HL-60 (cell line): Measurements from ENCODE around the gene PIK3C3.

Experiments used
- DNase-seq, 2 experiments: peaks; one replicate each; pipeline ENCODE4 v3.0.0-alpha.2; 2010 to 2020; ENCODE audit warnings: low read depth in 1 of 2, low spot score in 1 of 2
- H3K27ac ChIP-seq: fragments of 250-450 bp; sonication (Bioruptor Pico); replicated peaks from 2 replicates; pipeline ENCODE4 v1.5.1; 2020; ENCODE audit warnings: mild to moderate bottlenecking, moderate library complexity
- H3K27me3 ChIP-seq: fragments of 250-450 bp; sonication (Bioruptor Pico); 2 replicates; pipeline ENCODE4 v1.5.1; 2021; ENCODE audit warnings: mild to moderate bottlenecking, moderate library complexity; ENCODE audit not compliant: insufficient read depth, poor library complexity, severe bottlenecking
- H3K4me3 ChIP-seq: replicated peaks from 2 replicates; pipeline ENCODE4 v1.5.1; 2011; ENCODE audit warnings: mild to moderate bottlenecking, control low read depth, low read length; ENCODE audit not compliant: insufficient read depth
- CTCF ChIP-seq: IDR thresholded peaks from one replicate; pipeline ENCODE4 v1.5.1; 2011; ENCODE audit warnings: low read length, control low read depth, inconsistent platforms; ENCODE audit not compliant: insufficient read depth
- GABPA ChIP-seq: IDR thresholded peaks from 2 replicates; pipeline ENCODE4 v1.6.1; 2012; ENCODE audit warnings: low read depth
- POLR2AphosphoS5 ChIP-seq: IDR thresholded peaks from 2 replicates; pipeline ENCODE4 v1.6.1; 2012; ENCODE audit warnings: low read depth
- REST ChIP-seq: IDR thresholded peaks from 2 replicates; pipeline ENCODE4 v1.6.1; 2012; ENCODE audit warnings: low read depth; ENCODE audit not compliant: insufficient replicate concordance
- SPI1 ChIP-seq: IDR thresholded peaks from 2 replicates; pipeline ENCODE4 v1.6.1; 2012; ENCODE audit warnings: low read depth, mild to moderate bottlenecking, borderline replicate concordance

Gene PIK3C3

GRCh38 chr18:41939326-41939725 lies 15.7 kb upstream of the PIK3C3 start:
- H3K27me3 ChIP-seq: no peaks in the 10 kb centered on the region
- no peak for DNase-seq
- TF ChIP-seq REST (no peak), CTCF (no peak), SPI1 (no peak), GABPA (no peak), POLR2AphosphoS5 (no peak)
- no peak overlapping the region for H3K27ac ChIP-seq
- no peak overlapping the region for H3K4me3 ChIP-seq

- DNase-seq: no peak
- no peak overlapping the region for H3K27ac ChIP-seq
- H3K27me3 ChIP-seq: no peaks in the 10 kb centered on the region
- no peak overlapping the region for H3K4me3 ChIP-seq
- TF ChIP-seq CTCF (no peak), SPI1 (no peak), REST (no peak), GABPA (no peak), POLR2AphosphoS5 (no peak)
These were observed 14.4 kb upstream of the PIK3C3 start for GRCh38 chr18:41940506-41941215.

GRCh38 chr18:41942254-41942653 lies 12.8 kb upstream of the PIK3C3 start:
- H3K27ac ChIP-seq: no peak overlapping the region
- TF ChIP-seq SPI1: no peak
- no peak for TF ChIP-seq CTCF
- TF ChIP-seq REST: no peak
- no peak for TF ChIP-seq POLR2AphosphoS5
- no peak for TF ChIP-seq GABPA
- peaks cover 6% of the 10 kb centered on the region for H3K27me3 ChIP-seq
- H3K4me3 ChIP-seq: no peak overlapping the region
- no peak for DNase-seq
